NCI-H128 (cell line): ENCODE measurements around the gene ACSL3.
"Not testable (repeated sequence)": the region's sequence is repeated elsewhere in the genome, so short reads cannot be mapped to it uniquely, and the experiment has no call there.

Experiments used
- DNase-seq: peaks from one replicate; lab custom pipeline; 2025; ENCODE audit not compliant: unreplicated experiment; lab: John Stamatoyannopoulos, UW

The ACSL3 gene

DNA sequence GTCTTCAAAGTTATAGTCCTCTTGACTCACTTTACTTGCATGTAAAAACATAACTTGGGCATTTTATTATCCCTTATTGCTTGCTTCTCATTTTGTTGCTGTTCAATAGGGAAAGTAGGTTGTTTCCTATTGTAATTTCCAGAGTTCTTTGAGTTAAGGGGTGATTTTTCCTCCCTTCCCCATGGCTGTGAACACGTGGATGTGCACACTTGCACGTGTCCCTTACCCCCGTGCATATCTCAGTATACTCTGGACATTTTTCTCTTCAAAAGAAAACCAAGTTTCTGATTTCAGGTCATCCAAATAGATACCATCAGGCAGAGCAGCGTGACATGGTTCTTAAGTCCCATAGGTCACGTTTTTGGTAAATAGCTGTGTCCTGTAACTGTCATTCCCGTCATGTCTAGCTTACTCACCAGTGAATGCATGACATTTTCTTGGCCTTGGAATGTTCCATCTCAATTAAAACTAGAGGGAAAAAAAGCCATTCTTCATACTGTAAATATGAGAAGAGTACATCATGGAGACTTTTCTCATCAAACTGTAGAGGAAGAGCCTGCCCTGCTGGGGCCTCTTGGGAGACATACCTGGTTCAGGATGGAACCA lies 107.8 kb downstream of the ACSL3 start:
- no peak for DNase-seq

GRCh38 chr2:222969491-222969890 lies 108.7 kb downstream of the ACSL3 start:
- DNase-seq, result no peak

- no peak for DNase-seq
Observed at GRCh38 chr2:222972420-222972819, 111.6 kb downstream of the ACSL3 start.

DNA sequence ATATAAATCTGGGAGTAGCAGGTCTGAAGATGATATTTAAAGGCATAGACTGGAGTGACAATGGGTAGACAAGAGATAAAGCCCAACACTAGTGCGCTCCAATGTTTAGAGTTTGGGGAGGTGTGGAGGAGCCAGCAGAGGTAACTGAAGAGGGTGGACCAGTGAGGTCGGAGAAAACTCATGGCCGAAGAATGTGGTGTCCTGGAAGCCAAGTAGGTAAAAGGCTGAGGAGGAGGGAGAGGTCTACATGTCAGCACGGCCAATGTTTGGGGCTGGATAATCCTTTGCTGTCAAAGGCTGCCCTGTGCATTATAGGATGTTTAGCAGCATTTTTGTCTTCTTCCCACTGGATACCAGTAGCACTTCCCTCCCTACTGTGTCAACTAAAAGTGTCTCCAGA lies 112.4 kb downstream of the ACSL3 start:
- DNase-seq, result no peak

- no peak for DNase-seq
Observed at GRCh38 chr2:222973733-222974132, 112.9 kb downstream of the ACSL3 start.

DNA sequence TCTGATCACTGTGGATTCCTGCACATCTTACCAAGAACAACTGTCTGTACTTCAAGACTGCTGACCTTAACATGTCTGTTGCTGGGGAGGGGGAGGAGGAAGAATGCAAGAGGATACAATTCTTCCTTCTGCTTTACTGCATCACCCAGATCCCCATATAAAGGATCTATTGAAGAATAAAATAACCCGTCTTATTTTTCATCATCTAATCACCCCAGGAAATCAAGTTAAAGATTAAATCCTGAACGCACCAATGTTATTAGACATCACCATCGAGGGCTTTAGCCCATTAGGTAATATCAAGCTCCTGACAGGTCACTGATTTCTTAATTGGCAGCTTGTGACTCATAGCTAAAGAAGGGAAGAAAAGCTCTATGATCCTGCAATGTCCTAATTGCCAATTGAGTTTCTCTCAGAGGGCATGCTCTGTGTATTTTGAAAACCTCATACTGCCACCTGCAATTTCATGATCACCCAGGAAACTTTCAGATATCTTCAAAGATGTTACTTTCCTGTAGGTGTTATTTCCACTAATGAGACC lies 115.8 kb downstream of the ACSL3 start:
- no peak for DNase-seq

DNA sequence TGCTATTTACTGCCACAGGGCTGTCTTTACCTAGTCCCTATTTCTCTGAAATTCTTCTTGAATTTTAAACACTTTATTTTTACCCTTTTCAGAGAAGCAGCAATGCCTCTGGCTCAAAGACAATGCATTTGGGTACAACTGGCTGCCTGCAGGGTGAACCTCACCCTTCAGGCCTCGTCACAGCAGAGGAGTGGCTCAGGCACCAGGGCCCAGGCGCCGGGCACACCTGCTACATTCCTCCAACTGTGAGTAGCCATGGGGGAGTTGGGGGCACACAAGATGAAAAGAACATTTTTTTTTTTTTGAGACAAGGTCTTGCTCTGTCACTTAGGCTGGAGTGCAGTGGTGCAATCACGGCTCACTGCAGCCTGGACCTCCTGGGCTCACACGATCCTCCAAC lies 116.3 kb downstream of the ACSL3 start:
- DNase-seq, result no peak

GRCh38 chr2:222978850-222979249 lies 118.0 kb downstream of the ACSL3 start:
- no peak for DNase-seq

GRCh38 chr2:222979484-222979883 lies 118.6 kb downstream of the ACSL3 start:
- DNase-seq, result no peak

- no peak for DNase-seq
Observed at GRCh38 chr2:222982010-222982908, 121.4 kb downstream of the ACSL3 start.

- no peak for DNase-seq
Observed at GRCh38 chr2:222982909-222983265, 122.1 kb downstream of the ACSL3 start.

DNA sequence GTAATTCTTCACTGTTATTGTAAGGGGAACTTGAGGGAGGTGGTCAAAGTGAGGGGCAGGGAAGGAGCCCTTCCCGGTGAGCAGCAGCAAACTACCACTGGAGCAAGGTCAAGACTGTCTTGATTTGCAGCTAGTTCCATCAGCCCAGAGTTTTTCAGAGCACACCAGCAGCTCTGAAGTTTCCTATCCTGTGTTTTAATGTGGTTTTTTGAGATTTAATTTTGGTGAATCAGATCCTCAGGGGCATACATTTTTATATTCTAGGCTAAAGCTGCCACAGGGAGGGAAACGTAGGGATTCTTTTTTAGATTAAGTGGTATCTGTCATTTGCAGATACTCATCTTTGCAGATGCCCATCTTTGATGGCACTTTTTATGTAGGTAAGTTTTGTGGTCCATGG lies 124.1 kb downstream of the ACSL3 start:
- DNase-seq, result no peak

GRCh38 chr2:222989431-222989830 lies 128.6 kb downstream of the ACSL3 start:
- no peak for DNase-seq

GRCh38 chr2:222990206-222990605 lies 129.4 kb downstream of the ACSL3 start:
- DNase-seq, result not testable (repeated sequence)

GRCh38 chr2:222992137-222992536 lies 131.3 kb downstream of the ACSL3 start:
- DNase-seq, result no peak
